Measurements from ENCODE around the gene TNFRSF1A.

DNA sequence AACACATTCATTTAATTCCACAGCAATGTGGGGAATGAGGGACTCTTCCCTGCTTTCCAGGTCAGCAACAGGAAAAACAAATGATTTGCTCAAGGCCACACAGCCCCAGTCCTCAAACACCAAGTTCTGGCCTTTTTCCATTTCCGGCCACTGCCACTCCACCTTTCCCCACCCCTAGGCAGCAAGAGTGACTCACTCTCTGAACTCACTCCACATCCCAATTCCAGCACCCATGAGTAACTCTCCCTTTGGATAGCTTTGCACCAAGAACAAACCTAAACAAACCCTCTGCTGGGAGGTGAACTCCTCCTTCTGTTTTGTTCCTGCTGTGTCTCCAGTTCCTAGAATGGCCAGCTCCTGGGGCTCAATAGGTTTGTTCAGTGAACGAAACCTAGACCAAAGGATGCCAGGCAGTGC is 61.8 kb downstream of the TNFRSF1A start:
- peak in 1 of 2 donors; percentile 36 for TF ChIP-seq POLR2A (IDR thresholded peaks at IDR 0.05)
- TF ChIP-seq, protein P1, sequence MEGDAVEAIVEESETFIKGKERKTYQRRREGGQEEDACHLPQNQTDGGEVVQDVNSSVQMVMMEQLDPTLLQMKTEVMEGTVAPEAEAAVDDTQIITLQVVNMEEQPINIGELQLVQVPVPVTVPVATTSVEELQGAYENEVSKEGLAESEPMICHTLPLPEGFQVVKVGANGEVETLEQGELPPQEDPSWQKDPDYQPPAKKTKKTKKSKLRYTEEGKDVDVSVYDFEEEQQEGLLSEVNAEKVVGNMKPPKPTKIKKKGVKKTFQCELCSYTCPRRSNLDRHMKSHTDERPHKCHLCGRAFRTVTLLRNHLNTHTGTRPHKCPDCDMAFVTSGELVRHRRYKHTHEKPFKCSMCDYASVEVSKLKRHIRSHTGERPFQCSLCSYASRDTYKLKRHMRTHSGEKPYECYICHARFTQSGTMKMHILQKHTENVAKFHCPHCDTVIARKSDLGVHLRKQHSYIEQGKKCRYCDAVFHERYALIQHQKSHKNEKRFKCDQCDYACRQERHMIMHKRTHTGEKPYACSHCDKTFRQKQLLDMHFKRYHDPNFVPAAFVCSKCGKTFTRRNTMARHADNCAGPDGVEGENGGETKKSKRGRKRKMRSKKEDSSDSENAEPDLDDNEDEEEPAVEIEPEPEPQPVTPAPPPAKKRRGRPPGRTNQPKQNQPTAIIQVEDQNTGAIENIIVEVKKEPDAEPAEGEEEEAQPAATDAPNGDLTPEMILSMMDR (IDR thresholded peaks at IDR 0.05): peak in 1 of 6 experiments; percentile 7

All from adrenal gland (tissue), 5 donors.